K562 (cell line): ENCODE measurements around the gene AARS1. TPM values are rescaled to one million over a fixed set of nuclear protein-coding genes. Genes with fewer than 3 reads are reported as not detected.
"Not testable (repeated sequence)": the region's sequence is repeated elsewhere in the genome, so short reads cannot be mapped to it uniquely, and the experiment has no call there.

Experiments used
- ATAC-seq: fragments of 200-7000 bp; cut with Tn5 transposase; 3 replicates; pipeline ENCODE4 v1.9.1; 2020; ENCODE audit warnings: moderate library complexity
- BruUV-seq: library from RNA; stranded (reverse); fragments of 400-500 nt; replicated peaks from 2 replicates; lab custom pipeline; 2021; lab: Mats Ljungman, UMichigan
- CTCF ChIA-PET: fragments of 300-600 bp; formaldehyde crosslinking; extraction: SDS; loops from one replicate; lab custom pipeline; 2021; ENCODE audit warnings: low intra/inter-chr PET ratio; lab: Yijun Ruan, JAX
- POLR2A ChIA-PET: fragments of 300-600, 350-650 bp; sonication (Branson Sonifier 250); formaldehyde crosslinking; extraction: SDS; loops from one replicate; lab custom pipeline; 2021; ENCODE audit warnings: antibody characterized with exemption, inconsistent platforms; lab: Yijun Ruan, JAX
- DNase-seq, 4 experiments: peaks; one replicate each; pipeline versions ENCODE4 v3.0.0 to v3.0.0-alpha.2; 2011 to 2018; ENCODE audit warnings: low spot score in 3 of 4, mixed read lengths in 3 of 4; ENCODE audit errors: extremely low read depth in 1 of 4
- FAIRE-seq: peaks from 2 replicates; lab custom pipeline; 2011; peaks lifted over from hg19 to GRCh38; lab: Jason Lieb, UNC
- H2AFZ ChIP-seq: 2 replicates; pipeline ENCODE4 v1.6.0; 2011; ENCODE audit warnings: low read depth, low read length, control low read depth, inconsistent platforms
- H3K27ac ChIP-seq: fragments of 200-600 bp; 3 replicates; pipeline ENCODE4 v1.8.0; 2011; ENCODE audit warnings: low read depth, mild to moderate bottlenecking, control low read depth, inconsistent platforms, low read length, moderate library complexity, mixed read lengths; ENCODE audit errors: extremely low read depth
- H3K27me3 ChIP-seq, 2 experiments: fragments of 300-600 bp in 1 of 2; 2 replicates in 1 of 2; 3 replicates in 1 of 2; pipeline versions ENCODE4 v1.6.0 to v1.8.0; 2011; ENCODE audit warnings: inconsistent platforms in 2 of 2, low read length in 2 of 2, mild to moderate bottlenecking in 1 of 2, mixed read lengths in 1 of 2, moderate library complexity in 1 of 2; ENCODE audit not compliant: control insufficient read depth in 2 of 2, insufficient read depth in 2 of 2
- H3K36me3 ChIP-seq: fragments of 300-600 bp; 3 replicates; pipeline ENCODE4 v1.8.0; 2011; ENCODE audit warnings: mild to moderate bottlenecking, low read length, inconsistent platforms; ENCODE audit not compliant: control insufficient read depth, insufficient read depth
- H3K4me1 ChIP-seq, 2 experiments: fragments of 200-600 bp in 1 of 2; replicated peaks in 1 of 2; 2 replicates in 1 of 2; 3 replicates in 1 of 2; pipeline versions ENCODE4 v1.5.1 to v1.8.0; 2011; ENCODE audit warnings: inconsistent platforms in 2 of 2, low read length in 2 of 2, mild to moderate bottlenecking in 1 of 2, mixed read lengths in 1 of 2, moderate library complexity in 1 of 2; ENCODE audit not compliant: control insufficient read depth in 2 of 2, insufficient read depth in 2 of 2
- H3K4me2 ChIP-seq: 2 replicates; pipeline ENCODE4 v1.6.1; 2011; ENCODE audit warnings: low read length, control low read depth, inconsistent platforms, mixed read lengths; ENCODE audit not compliant: insufficient read depth
- H3K4me3 ChIP-seq: fragments of 200-600 bp; sonication (generic), shearing (Covaris generic); 2 replicates; pipeline ENCODE4 v1.5.1; 2016; ENCODE audit warnings: control low read depth, inconsistent platforms
- H3K79me2 ChIP-seq: fragments of 200-600 bp; 3 replicates; pipeline ENCODE4 v1.8.0; 2011; ENCODE audit warnings: low read length, inconsistent platforms; ENCODE audit not compliant: control insufficient read depth, insufficient read depth
- H3K9ac ChIP-seq, 2 experiments: 2 replicates each; pipeline versions ENCODE4 v1.6.0 to v1.6.1; 2011; ENCODE audit warnings: low read depth in 2 of 2, low read length in 2 of 2, control low read depth in 1 of 2, inconsistent platforms in 1 of 2, mild to moderate bottlenecking in 1 of 2, mixed read lengths in 1 of 2; ENCODE audit not compliant: insufficient read depth in 1 of 2
- H3K9me1 ChIP-seq: one replicate; pipeline ENCODE4 v1.6.0; 2011; ENCODE audit warnings: inconsistent platforms, mild to moderate bottlenecking, low read length, moderate library complexity; ENCODE audit not compliant: control insufficient read depth, insufficient read depth
- H3K9me3 ChIP-seq: replicated peaks from 2 replicates; pipeline ENCODE4 v1.5.1; 2011; ENCODE audit warnings: low read depth, low read length, inconsistent platforms; ENCODE audit not compliant: control insufficient read depth, insufficient read depth
- H4K20me1 ChIP-seq: replicated peaks from 2 replicates; pipeline ENCODE4 v1.6.1; 2011; ENCODE audit warnings: low read length, inconsistent platforms, mixed read lengths; ENCODE audit not compliant: control insufficient read depth, insufficient read depth
- HMBOX1 ChIP-seq: sonication (generic); IDR thresholded peaks from 2 replicates; pipeline ENCODE4 v1.6.1; 2016
- MTA1 ChIP-seq: fragments of 450-650 bp; IDR thresholded peaks from 2 replicates; pipeline ENCODE4 v1.6.1; 2017; ENCODE audit warnings: borderline replicate concordance
- TRIM24 ChIP-seq, 2 experiments: fragments of 450-650 bp; IDR thresholded peaks; 2 replicates each; pipeline ENCODE4 v1.6.1; 2016
- TRIM28 ChIP-seq: fragments of 450-650 bp; IDR thresholded peaks from 2 replicates; pipeline ENCODE4 v1.6.1; 2017
- ZBTB33 ChIP-seq: sonication (generic); formaldehyde crosslinking; IDR thresholded peaks from 2 replicates; pipeline ENCODE4 v1.8.1; 2023; ENCODE audit warnings: mild to moderate bottlenecking, missing genetic modification reagents
- ZNF316 ChIP-seq: fragments of 450-650 bp; IDR thresholded peaks from 2 replicates; pipeline ENCODE4 v1.6.1; 2016
- ZNF445 ChIP-seq: fragments of 250-450 bp; sonication (Bioruptor Pico); IDR thresholded peaks from 2 replicates; pipeline ENCODE4 v1.4.0; 2020; ENCODE audit warnings: low read depth, mild to moderate bottlenecking, moderate library complexity
- WGBS: fragments of 100-300 bp; shearing (Covaris generic); methylation state at CpG from one replicate; pipeline ENCODE4 v1.1.6; 2016; ENCODE audit warnings: low coverage, mixed read lengths; ENCODE audit not compliant: insufficient coverage; ENCODE audit errors: missing lambda C conversion rate; 5-methylcytosine and 5-hydroxymethylcytosine counted together
- in situ Hi-C: fragments of 300-500 bp; cut with MboI; formaldehyde crosslinking; loops from 4 replicates; pipeline ENCODE4 v1.15.0; 2018; ENCODE audit warnings: inconsistent platforms, mixed read lengths
- intact Hi-C: fragments of 100-400 bp; cut with micrococcal nuclease; formaldehyde crosslinking; loops from 2 replicates; pipeline ENCODE4 v1.14.2; 2022
- polyA plus RNA-seq, 8 experiments: library from polyadenylated mRNA; depleted of rRNA in 4 of 8; stranded (reverse) in 5 of 8; unstranded in 3 of 8; fragments of >200 nt; fragmentation: Nextera tagmentation in 2 of 8; fragmentation: Illumina TruSeq in 1 of 8; extraction: Ambion mirVana in 2 of 8; extraction: Trizol in 1 of 8; gene quantifications; 2 replicates each; pipeline versions ENCODE4 v1.2.1 to v1.2.3, GENCODE V29; 2011 to 2014; ENCODE audit warnings: inconsistent platforms in 1 of 8, missing spikeins in 1 of 8
- total RNA-seq, 7 experiments: library from RNA; depleted of rRNA in 6 of 7; stranded (reverse); fragments of >200 nt in 6 of 7; fragmentation: Illumina TruSeq in 2 of 7; extraction: Trizol in 2 of 7; gene quantifications; 2 replicates each; pipeline versions ENCODE4 v1.2.1 to v1.2.3, GENCODE V29; 2011 to 2021; ENCODE audit warnings: low replicate concordance in 1 of 7

The AARS1 gene
- total and polyA plus RNA-seq, 9 of the 15 experiments (the other 6 are each of a cell fraction or from before 2014, with no cell fraction given) = 50.1 to 235 (median 174) TPM

GRCh38 chr16:70294385-70295025, 5.2 kb upstream of the AARS1 start:
- H3K9ac ChIP-seq = no peak overlapping the region
- no peak for DNase-seq
- H3K4me1 ChIP-seq = peaks cover 3 to 14% of the 10 kb centered on the region in 2 experiments; a peak in 4 of 5 replicates
- CTCF ChIA-PET = no interaction called here
- no peak overlapping the region for H3K27ac ChIP-seq
- no TSS peak for BruUV-seq
- H3K79me2 ChIP-seq = peaks cover 14% of the 10 kb centered on the region
- ATAC-seq = no peak
- peak; percentile 73 for TF ChIP-seq ZNF316
- 0 out of 2 replicates have a peak, but pooled peaks have one; percentile 25 for TF ChIP-seq TRIM28
- TF ChIP-seq HMBOX1 = no peak
- peak; percentile 80 for TF ChIP-seq ZBTB33 (CRISPR knock-in tag)
- peak in 1 of 2 experiments; percentile 58; a peak in 2 of 4 replicates for TF ChIP-seq TRIM24 (IDR thresholded peaks at IDR 0.05)
- TF ChIP-seq ZNF445 (CRISPR knock-in tag) = 0 out of 2 replicates have a peak, but pooled peaks have one; percentile 23
- TF ChIP-seq MTA1 = no peak
- TF ChIP-seq, all 486 proteins: peak for 5
- Histone ChIP-seq H3K4me3 (no peak overlapping the region), H3K9me1 (no peaks in the 10 kb centered on the region), H4K20me1 (no peaks in the 10 kb centered on the region), H2AFZ (no peak overlapping the region), H3K36me3 (no peaks in the 10 kb centered on the region), H3K27me3 (no peaks in the 10 kb centered on the region), H3K9me3 (peaks cover 4% of the 10 kb centered on the region; the same call in 1 of the 2 replicates), H3K4me2 (no peak overlapping the region)
- no peak for FAIRE-seq
- POLR2A ChIA-PET = no interaction called here
- WGBS = 89% methylated on average over 28 of the region's 28 CpGs
- in situ Hi-C loops (no loop called here), intact Hi-C loops (no loop called here)

GRCh38 chr16:70292148-70292547, 2.8 kb upstream of the AARS1 start:
- H3K9me1 ChIP-seq, FAIRE-seq, intact Hi-C loops, BruUV-seq, H3K4me1 ChIP-seq, H4K20me1 ChIP-seq, H3K27me3 ChIP-seq, H3K9me3 ChIP-seq, H3K36me3 ChIP-seq, ATAC-seq, in situ Hi-C loops, H3K4me2 ChIP-seq, H3K9ac ChIP-seq, H3K4me3 ChIP-seq, DNase-seq: not testable (repeated sequence)
- Histone ChIP-seq H2AFZ (peak overlapping the region; percentile 41), H3K27ac (peak overlapping the region; percentile 32; the same call in 2 of the 3 replicates), H3K79me2 (peaks cover 29% of the 10 kb centered on the region)
- POLR2A ChIA-PET = interaction anchor here (0.6 to 1.7 kb wide), 2 partner anchors 54 to 1273 kb away, joined by 3 to 5 read pairs; partner anchors contain the start of gene DDX19A
- WGBS = 87% methylated on average over 10 of the region's 11 CpGs
- CTCF ChIA-PET = interaction anchor here (0.6 kb wide), 1 partner anchor 900 kb away, joined by 3 read pairs; no protein-coding TSS in a partner anchor
